ENCODE measurements around the gene PROK2.

Gene PROK2

GRCh38 chr3:71732637-71733036, 52.3 kb downstream of the PROK2 start:
- DNase-seq: no peak

GRCh38 chr3:71728632-71729342, 56.2 kb downstream of the PROK2 start:
- DNase-seq: peak; percentile 3 to 4

GRCh38 chr3:71726146-71726545, 58.8 kb downstream of the PROK2 start:
- DNase-seq: no peak

DNA sequence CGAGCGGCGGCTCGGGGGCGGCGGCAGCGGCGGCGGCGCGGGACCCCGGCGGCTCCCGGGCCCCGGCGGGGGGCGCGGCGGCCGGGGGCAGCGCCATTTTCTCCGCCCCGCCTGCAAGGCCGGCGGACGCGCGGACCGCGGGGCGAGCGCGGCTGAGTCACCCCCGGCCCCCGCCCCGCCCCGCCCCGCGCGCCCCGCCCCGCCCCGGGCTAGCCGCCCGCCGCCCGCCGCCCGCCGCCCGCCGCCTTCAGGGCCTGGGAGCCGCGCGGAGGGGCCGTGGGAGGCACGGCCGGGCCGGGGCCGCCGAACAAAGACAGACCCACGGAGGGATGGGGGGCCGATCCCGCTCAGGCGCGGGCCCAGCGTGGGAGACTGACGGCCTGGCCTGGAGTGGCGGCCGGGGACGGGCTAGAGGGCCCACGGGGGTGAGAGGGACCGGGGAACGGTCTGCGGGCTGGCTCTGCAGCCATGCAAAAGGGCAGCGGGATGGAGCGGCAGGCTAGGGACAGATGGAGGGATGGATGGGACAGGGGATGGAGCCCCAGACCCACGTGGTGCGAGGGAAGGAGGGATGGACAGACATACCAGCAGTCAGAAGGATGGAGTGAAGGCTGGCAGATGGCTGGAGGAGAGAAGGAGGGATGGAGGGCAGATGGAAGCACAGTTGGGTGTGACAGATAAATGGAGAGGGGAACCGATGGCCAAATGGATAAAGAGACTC, 59.5 kb downstream of the PROK2 start, which contains the start of gene EIF4E3:
Gene EIF4E3 (minus strand): TSS at position 132 of the 721 bp plus-strand sequence. CDS start 35 bp downstream, at position 97.
- peak in 1 of 2 experiments; percentile 15 for DNase-seq

GRCh38 chr3:71724584-71725270, 60.2 kb downstream of the PROK2 start:
- DNase-seq: peak in 1 of 2 experiments; percentile 11

- no peak for DNase-seq
Measured at GRCh38 chr3:71724171-71724453, 60.8 kb downstream of the PROK2 start.

GRCh38 chr3:71723452-71724170, 61.3 kb downstream of the PROK2 start:
- no peak for DNase-seq

- DNase-seq: no peak
Measured at GRCh38 chr3:71722693-71723092, 62.3 kb downstream of the PROK2 start.

Data from NCI-H446 (cell line).